Activated T-cell treated with anti-CD3 and anti-CD28 coated beads, Interleukin-2, amount 50 U/mL, for 4 hours (primary cell): ENCODE results near the gene ST6GALNAC3. TPM values are rescaled to one million over a fixed set of nuclear protein-coding genes. Genes with fewer than 3 reads are reported as not detected.
"Not testable (repeated sequence)": the region's sequence is repeated elsewhere in the genome, so short reads cannot be mapped to it uniquely, and the experiment has no call there.

Experiments
- ATAC-seq, 2 donors: fragments of 200-7000 bp; cut with Tn5 transposase; one replicate each; pipeline ENCODE4 v1.10.0; 2021
- DNase-seq: peaks from one replicate; pipeline ENCODE4 v3.0.0-alpha.2; 2020
- H3K27me3 Mint-ChIP-seq: one replicate; pipeline ENCODE4 v1.8.0; 2021; ENCODE audit warnings: low read depth, mixed read lengths
- H3K36me3 Mint-ChIP-seq: one replicate; pipeline ENCODE4 v1.8.0; 2022; ENCODE audit warnings: mixed read lengths; ENCODE audit not compliant: insufficient read depth
- H3K4me1 Mint-ChIP-seq: one replicate; pipeline ENCODE4 v1.8.0; 2021; ENCODE audit warnings: low read depth, mixed read lengths
- H3K4me3 Mint-ChIP-seq: one replicate; pipeline ENCODE4 v1.8.0; 2021; ENCODE audit warnings: mild to moderate bottlenecking, moderate library complexity, mixed read lengths
- H3K9me3 Mint-ChIP-seq: one replicate; pipeline ENCODE4 v1.8.0; 2021; ENCODE audit warnings: mixed read lengths
- total RNA-seq, 3 donors: library from RNA; stranded (reverse); gene quantifications; one replicate each; pipeline ENCODE4 v1.2.1, GENCODE V29; 2021

The ST6GALNAC3 gene
- total RNA-seq, 3 donors from 2014 or later, result 0.24 to 0.73 (median 0.53) TPM

GRCh38 chr1:76303340-76303717 is 228.8 kb downstream of the ST6GALNAC3 start:
- ATAC-seq, result no peak
- Mint-ChIP-seq H3K4me3 (no peak overlapping the region), H3K4me1 (peaks cover 18% of the 10 kb centered on the region), H3K27me3 (no peaks in the 10 kb centered on the region), H3K9me3 (no peaks in the 10 kb centered on the region), H3K36me3 (no peaks in the 10 kb centered on the region)
- DNase-seq, result no peak

GRCh38 chr1:76313304-76313703 is 238.8 kb downstream of the ST6GALNAC3 start:
- no peak for DNase-seq
- no peak for ATAC-seq
- Mint-ChIP-seq H3K9me3 (no peaks in the 10 kb centered on the region), H3K27me3 (no peaks in the 10 kb centered on the region), H3K36me3 (no peaks in the 10 kb centered on the region), H3K4me3 (no peak overlapping the region), H3K4me1 (no peaks in the 10 kb centered on the region)

GRCh38 chr1:76314730-76315129 is 240.2 kb downstream of the ST6GALNAC3 start:
- Mint-ChIP-seq H3K9me3 (no peaks in the 10 kb centered on the region), H3K4me3 (no peak overlapping the region), H3K4me1 (no peaks in the 10 kb centered on the region), H3K36me3 (no peaks in the 10 kb centered on the region), H3K27me3 (no peaks in the 10 kb centered on the region)
- ATAC-seq (no peak), DNase-seq (no peak)

GRCh38 chr1:76317299-76317900 is 242.9 kb downstream of the ST6GALNAC3 start:
- Mint-ChIP-seq H3K4me1 (no peaks in the 10 kb centered on the region), H3K27me3 (no peaks in the 10 kb centered on the region), H3K4me3 (no peak overlapping the region), H3K36me3 (no peaks in the 10 kb centered on the region), H3K9me3 (no peaks in the 10 kb centered on the region)
- ATAC-seq (no peak), DNase-seq (no peak)

- ATAC-seq, result peak; percentile 74 to 77
- no peaks in the 10 kb centered on the region for H3K36me3 Mint-ChIP-seq
These were observed 256.6 kb downstream of the ST6GALNAC3 start for GRCh38 chr1:76330991-76331603.

GRCh38 chr1:76335882-76336281 is 261.3 kb downstream of the ST6GALNAC3 start:
- Mint-ChIP-seq H3K4me1 (peaks cover 2% of the 10 kb centered on the region), H3K4me3 (no peak overlapping the region), H3K36me3 (no peaks in the 10 kb centered on the region), H3K27me3 (no peaks in the 10 kb centered on the region), H3K9me3 (no peaks in the 10 kb centered on the region)
- ATAC-seq (no peak), DNase-seq (no peak)

More at GRCh38 chr1:76330991-76331603, 256.6 kb downstream of the ST6GALNAC3 start:
- Mint-ChIP-seq H3K27me3 (no peaks in the 10 kb centered on the region), H3K9me3 (no peaks in the 10 kb centered on the region), H3K4me1 (peaks cover 7% of the 10 kb centered on the region), H3K4me3 (no peak overlapping the region)
- peak; percentile 20 for DNase-seq

- H3K27me3 Mint-ChIP-seq, result no peaks in the 10 kb centered on the region
- H3K36me3 Mint-ChIP-seq, result no peaks in the 10 kb centered on the region
- ATAC-seq (no peak), DNase-seq (no peak)
- H3K9me3 Mint-ChIP-seq, result no peaks in the 10 kb centered on the region
- H3K4me3 Mint-ChIP-seq, result no peak overlapping the region
- H3K4me1 Mint-ChIP-seq, result no peaks in the 10 kb centered on the region
These were observed 262.4 kb downstream of the ST6GALNAC3 start for GRCh38 chr1:76336931-76337371.

- H3K4me3 Mint-ChIP-seq, result no peak overlapping the region
- no peaks in the 10 kb centered on the region for H3K9me3 Mint-ChIP-seq
- H3K36me3 Mint-ChIP-seq, result peaks cover 2% of the 10 kb centered on the region
- ATAC-seq (no peak), DNase-seq (no peak)
- no peaks in the 10 kb centered on the region for H3K27me3 Mint-ChIP-seq
- no peaks in the 10 kb centered on the region for H3K4me1 Mint-ChIP-seq
These were observed 263.1 kb downstream of the ST6GALNAC3 start for GRCh38 chr1:76337542-76338219.

- Mint-ChIP-seq H3K4me3 (no peak overlapping the region), H3K36me3 (peaks cover 2% of the 10 kb centered on the region), H3K9me3 (no peaks in the 10 kb centered on the region), H3K4me1 (no peaks in the 10 kb centered on the region), H3K27me3 (no peaks in the 10 kb centered on the region)
- DNase-seq (no peak), ATAC-seq (no peak)
These were observed 265.5 kb downstream of the ST6GALNAC3 start for GRCh38 chr1:76340056-76340455.

GRCh38 chr1:76341816-76342215 is 267.3 kb downstream of the ST6GALNAC3 start:
- not testable (repeated sequence) for H3K4me3 Mint-ChIP-seq, DNase-seq, H3K36me3 Mint-ChIP-seq, H3K9me3 Mint-ChIP-seq, H3K27me3 Mint-ChIP-seq, H3K4me1 Mint-ChIP-seq, ATAC-seq

- no peaks in the 10 kb centered on the region for H3K27me3 Mint-ChIP-seq
- no peak for ATAC-seq
- peaks cover 2% of the 10 kb centered on the region for H3K36me3 Mint-ChIP-seq
- H3K4me3 Mint-ChIP-seq, result no peak overlapping the region
- DNase-seq, result no peak
- H3K4me1 Mint-ChIP-seq, result no peaks in the 10 kb centered on the region
- no peaks in the 10 kb centered on the region for H3K9me3 Mint-ChIP-seq
These were observed 268.8 kb downstream of the ST6GALNAC3 start for GRCh38 chr1:76343356-76343755.

- no peak overlapping the region for H3K4me3 Mint-ChIP-seq
- H3K9me3 Mint-ChIP-seq, result no peaks in the 10 kb centered on the region
- no peaks in the 10 kb centered on the region for H3K36me3 Mint-ChIP-seq
- no peaks in the 10 kb centered on the region for H3K4me1 Mint-ChIP-seq
- DNase-seq, result no peak
- no peak for ATAC-seq
- no peaks in the 10 kb centered on the region for H3K27me3 Mint-ChIP-seq
These were observed 277.1 kb downstream of the ST6GALNAC3 start for GRCh38 chr1:76351655-76352054.

GRCh38 chr1:76352741-76353435 is 278.3 kb downstream of the ST6GALNAC3 start:
- Mint-ChIP-seq H3K27me3 (no peaks in the 10 kb centered on the region), H3K36me3 (no peaks in the 10 kb centered on the region), H3K9me3 (no peaks in the 10 kb centered on the region), H3K4me3 (no peak overlapping the region), H3K4me1 (no peaks in the 10 kb centered on the region)
- DNase-seq, result no peak
- ATAC-seq, result no peak

GRCh38 chr1:76354236-76354635 is 279.7 kb downstream of the ST6GALNAC3 start:
- no peaks in the 10 kb centered on the region for H3K4me1 Mint-ChIP-seq
- no peak overlapping the region for H3K4me3 Mint-ChIP-seq
- no peak for ATAC-seq

More at GRCh38 chr1:76354236-76354635, 279.7 kb downstream of the ST6GALNAC3 start:
- Mint-ChIP-seq H3K9me3 (no peaks in the 10 kb centered on the region), H3K36me3 (no peaks in the 10 kb centered on the region), H3K27me3 (no peaks in the 10 kb centered on the region)
- no peak for DNase-seq
